DOHH2 (cell line): ENCODE data around the gene TTC21B.

Experiments used
- H3F3A ChIP-seq: fragments of 200-600 bp; sonication (generic), shearing (Covaris generic); 2 replicates; pipeline ENCODE4 v1.6.0; 2016; ENCODE audit warnings: antibody characterized with exemption, mild to moderate bottlenecking; ENCODE audit not compliant: control insufficient read depth, insufficient read depth
- H3K27ac ChIP-seq: fragments of 200-600 bp; sonication (generic); 2 replicates; pipeline ENCODE4 v1.5.1; 2014; ENCODE audit warnings: low read depth, mild to moderate bottlenecking, low read length, moderate library complexity
- H3K27me3 ChIP-seq: fragments of 200-600 bp; sonication (generic); 2 replicates; pipeline ENCODE4 v1.6.1; 2014; ENCODE audit warnings: mild to moderate bottlenecking, low read length, mixed read lengths; ENCODE audit not compliant: control insufficient read depth
- H3K36me3 ChIP-seq: fragments of 200-600 bp; sonication (generic); 2 replicates; pipeline ENCODE4 v1.6.1; 2014; ENCODE audit warnings: mild to moderate bottlenecking, low read length, moderate library complexity, mixed read lengths; ENCODE audit not compliant: control insufficient read depth
- H3K4me1 ChIP-seq: fragments of 200-600 bp; sonication (generic); 2 replicates; pipeline ENCODE4 v1.6.1; 2014; ENCODE audit warnings: mild to moderate bottlenecking, low read length, mixed read lengths; ENCODE audit not compliant: control insufficient read depth
- H3K4me2 ChIP-seq: fragments of 200-600 bp; sonication (generic); 2 replicates; pipeline ENCODE4 v1.6.0; 2014; ENCODE audit warnings: mild to moderate bottlenecking, low read length, moderate library complexity
- H3K4me3 ChIP-seq: fragments of 200-600 bp; sonication (generic); 2 replicates; pipeline ENCODE4 v1.5.1; 2014; ENCODE audit warnings: mild to moderate bottlenecking, low read length, mixed read lengths
- H3K79me2 ChIP-seq: fragments of 200-600 bp; sonication (generic); 2 replicates; pipeline ENCODE4 v1.6.1; 2014; ENCODE audit warnings: mild to moderate bottlenecking, low read length, mixed read lengths; ENCODE audit not compliant: control insufficient read depth
- H3K9me2 ChIP-seq: fragments of 200-600 bp; sonication (generic); replicated peaks from 2 replicates; pipeline ENCODE4 v1.6.1; 2014; ENCODE audit warnings: mild to moderate bottlenecking, low read length, mixed read lengths; ENCODE audit not compliant: control insufficient read depth
- H3K9me3 ChIP-seq: fragments of 200-600 bp; sonication (generic); 2 replicates; pipeline ENCODE4 v1.6.1; 2014; ENCODE audit warnings: antibody characterized with exemption, low read length, mixed read lengths; ENCODE audit not compliant: control insufficient read depth, insufficient read depth
- H4K20me1 ChIP-seq: fragments of 200-600 bp; sonication (generic); 2 replicates; pipeline ENCODE4 v1.6.0; 2014; ENCODE audit warnings: low read depth, mild to moderate bottlenecking, antibody characterized with exemption, low read length, moderate library complexity; ENCODE audit not compliant: control insufficient read depth, insufficient read depth
- EZH2phosphoT487 ChIP-seq: fragments of 200-600 bp; sonication (generic); IDR thresholded peaks from 2 replicates; pipeline ENCODE4 v1.6.1; 2017; ENCODE audit warnings: borderline replicate concordance, mild to moderate bottlenecking, antibody characterized with exemption, low read length, moderate library complexity, mixed read lengths
- TF ChIP-seq, protein P1 (sequence below): fragments of 200-600 bp; sonication (generic); IDR thresholded peaks from one replicate; pipeline ENCODE4 v1.5.1; 2014; ENCODE audit warnings: antibody characterized with exemption, mild to moderate bottlenecking, low read depth, low read length; ENCODE audit not compliant: poor library complexity, severe bottlenecking

Gene TTC21B

DNA sequence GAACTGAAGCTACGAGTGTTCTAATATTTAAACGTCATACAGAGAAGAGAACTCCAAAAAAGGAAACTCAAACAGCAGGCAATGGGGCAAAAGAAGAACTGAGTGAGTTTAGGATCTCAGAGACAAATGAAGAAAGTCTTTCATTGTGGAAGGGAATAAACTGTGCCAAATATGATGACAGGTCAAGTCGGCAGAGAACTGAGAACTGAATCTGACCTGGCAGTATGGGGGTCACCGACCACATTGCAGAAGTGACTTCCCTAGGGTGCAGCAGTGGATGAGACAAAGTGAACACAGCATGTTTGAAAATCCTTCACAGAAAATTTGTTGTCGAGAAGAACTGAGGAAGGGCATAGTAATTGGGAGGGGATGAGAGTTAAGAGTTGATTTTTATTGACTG, 55.9 kb downstream of the TTC21B start:
- Histone ChIP-seq H3K9me3 (no peaks in the 10 kb centered on the region), H3K36me3 (peaks cover 50% of the 10 kb centered on the region), H3K27ac (no peak overlapping the region), H3K4me2 (no peak overlapping the region), H3K4me3 (no peak overlapping the region), H3F3A (no peaks in the 10 kb centered on the region), H3K79me2 (no peaks in the 10 kb centered on the region), H3K27me3 (no peaks in the 10 kb centered on the region), H3K9me2 (no peaks in the 10 kb centered on the region), H4K20me1 (no peaks in the 10 kb centered on the region), H3K4me1 (0 out of 2 replicates have a peak, but pooled peaks cover 3% of the 10 kb centered on the region)
- TF ChIP-seq, protein P1, sequence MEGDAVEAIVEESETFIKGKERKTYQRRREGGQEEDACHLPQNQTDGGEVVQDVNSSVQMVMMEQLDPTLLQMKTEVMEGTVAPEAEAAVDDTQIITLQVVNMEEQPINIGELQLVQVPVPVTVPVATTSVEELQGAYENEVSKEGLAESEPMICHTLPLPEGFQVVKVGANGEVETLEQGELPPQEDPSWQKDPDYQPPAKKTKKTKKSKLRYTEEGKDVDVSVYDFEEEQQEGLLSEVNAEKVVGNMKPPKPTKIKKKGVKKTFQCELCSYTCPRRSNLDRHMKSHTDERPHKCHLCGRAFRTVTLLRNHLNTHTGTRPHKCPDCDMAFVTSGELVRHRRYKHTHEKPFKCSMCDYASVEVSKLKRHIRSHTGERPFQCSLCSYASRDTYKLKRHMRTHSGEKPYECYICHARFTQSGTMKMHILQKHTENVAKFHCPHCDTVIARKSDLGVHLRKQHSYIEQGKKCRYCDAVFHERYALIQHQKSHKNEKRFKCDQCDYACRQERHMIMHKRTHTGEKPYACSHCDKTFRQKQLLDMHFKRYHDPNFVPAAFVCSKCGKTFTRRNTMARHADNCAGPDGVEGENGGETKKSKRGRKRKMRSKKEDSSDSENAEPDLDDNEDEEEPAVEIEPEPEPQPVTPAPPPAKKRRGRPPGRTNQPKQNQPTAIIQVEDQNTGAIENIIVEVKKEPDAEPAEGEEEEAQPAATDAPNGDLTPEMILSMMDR, result no peak
- TF ChIP-seq EZH2phosphoT487, result no peak

DNA sequence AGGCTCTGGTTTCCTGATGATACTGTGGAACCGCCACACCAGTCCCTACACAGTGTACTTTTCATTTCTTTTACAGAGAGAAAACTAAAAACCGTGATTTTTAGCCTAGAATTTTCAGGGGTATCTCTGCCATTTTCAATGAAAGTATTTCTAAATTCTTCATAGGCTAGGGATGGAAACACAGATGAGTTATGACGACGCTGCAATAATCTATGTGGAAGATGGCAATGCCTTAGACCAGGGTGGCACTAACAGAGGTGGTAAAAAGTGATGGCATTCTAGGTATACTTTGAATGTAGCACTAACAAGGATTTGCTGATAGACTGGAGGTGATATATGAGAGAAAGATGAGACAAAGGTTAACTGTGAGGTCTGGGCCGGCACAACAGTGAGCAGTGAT, 56.5 kb downstream of the TTC21B start:
- Histone ChIP-seq H3K4me2 (no peak overlapping the region), H3K27me3 (no peaks in the 10 kb centered on the region), H3K27ac (no peak overlapping the region), H3K4me3 (no peak overlapping the region), H3K79me2 (no peaks in the 10 kb centered on the region), H3F3A (no peaks in the 10 kb centered on the region), H4K20me1 (no peaks in the 10 kb centered on the region), H3K9me3 (no peaks in the 10 kb centered on the region), H3K36me3 (peaks cover 51% of the 10 kb centered on the region), H3K9me2 (no peaks in the 10 kb centered on the region), H3K4me1 (0 out of 2 replicates have a peak, but pooled peaks cover 3% of the 10 kb centered on the region)
- TF ChIP-seq, protein P1, result no peak
- no peak for TF ChIP-seq EZH2phosphoT487

DNA sequence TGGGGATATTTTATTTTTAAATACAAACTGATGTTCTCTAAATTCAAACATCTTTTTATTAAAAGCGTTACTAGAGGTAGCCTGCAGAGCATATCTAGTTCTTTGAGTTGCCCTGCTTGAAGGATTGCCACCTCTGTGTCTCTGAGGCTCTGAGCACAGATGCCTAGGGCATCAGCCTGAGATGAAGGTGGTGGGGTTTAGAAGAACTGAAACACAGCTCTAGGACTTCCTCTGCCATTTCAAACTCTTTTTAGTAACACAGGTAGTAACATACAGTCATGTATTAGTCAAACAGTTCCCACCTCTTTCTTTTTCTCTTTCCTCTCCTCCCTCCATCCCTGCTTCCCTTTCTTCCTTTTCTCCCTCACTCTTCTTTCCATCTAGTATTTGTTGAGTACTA, 57.6 kb downstream of the TTC21B start:
- TF ChIP-seq, protein P1, result no peak
- no peak for TF ChIP-seq EZH2phosphoT487
- Histone ChIP-seq H3K4me2 (no peak overlapping the region), H4K20me1 (no peaks in the 10 kb centered on the region), H3K9me2 (no peaks in the 10 kb centered on the region), H3K4me1 (0 out of 2 replicates have a peak, but pooled peaks cover 3% of the 10 kb centered on the region), H3F3A (no peaks in the 10 kb centered on the region), H3K36me3 (peaks cover 48% of the 10 kb centered on the region), H3K4me3 (no peak overlapping the region), H3K9me3 (no peaks in the 10 kb centered on the region), H3K27ac (no peak overlapping the region), H3K79me2 (no peaks in the 10 kb centered on the region), H3K27me3 (no peaks in the 10 kb centered on the region)

DNA sequence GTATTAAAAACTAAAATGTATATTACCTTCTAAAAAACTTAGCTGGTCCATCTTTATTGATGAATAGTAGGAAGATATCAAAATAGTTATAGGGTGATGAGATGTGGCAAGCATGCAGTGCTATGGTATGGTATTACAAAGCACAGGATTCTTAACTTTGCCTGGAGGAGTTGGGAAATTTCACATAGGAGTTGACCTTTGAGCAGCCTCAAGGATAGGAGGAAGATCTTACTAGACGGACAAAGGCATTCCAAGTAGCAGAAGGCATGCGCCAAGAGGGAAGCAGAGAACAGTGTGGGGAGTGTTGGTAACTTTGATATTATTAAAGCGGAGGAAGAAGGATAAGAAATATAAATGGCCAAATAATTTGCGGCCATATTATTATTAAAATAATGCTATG, 60.0 kb downstream of the TTC21B start:
- H3K27me3 ChIP-seq, result no peaks in the 10 kb centered on the region
- H3F3A ChIP-seq, result no peaks in the 10 kb centered on the region

More for the DNA sequence above, 60.0 kb downstream of the TTC21B start:
- Histone ChIP-seq H3K79me2 (no peaks in the 10 kb centered on the region), H3K9me2 (no peaks in the 10 kb centered on the region), H3K4me3 (no peak overlapping the region), H3K4me2 (no peak overlapping the region), H4K20me1 (no peaks in the 10 kb centered on the region), H3K9me3 (no peaks in the 10 kb centered on the region), H3K27ac (no peak overlapping the region), H3K4me1 (0 out of 2 replicates have a peak, but pooled peaks cover 3% of the 10 kb centered on the region), H3K36me3 (peaks cover 48% of the 10 kb centered on the region)
- no peak for TF ChIP-seq EZH2phosphoT487
- TF ChIP-seq, protein P1, result no peak
